ENCODE data around the gene CKS1B.

The CKS1B gene

DNA sequence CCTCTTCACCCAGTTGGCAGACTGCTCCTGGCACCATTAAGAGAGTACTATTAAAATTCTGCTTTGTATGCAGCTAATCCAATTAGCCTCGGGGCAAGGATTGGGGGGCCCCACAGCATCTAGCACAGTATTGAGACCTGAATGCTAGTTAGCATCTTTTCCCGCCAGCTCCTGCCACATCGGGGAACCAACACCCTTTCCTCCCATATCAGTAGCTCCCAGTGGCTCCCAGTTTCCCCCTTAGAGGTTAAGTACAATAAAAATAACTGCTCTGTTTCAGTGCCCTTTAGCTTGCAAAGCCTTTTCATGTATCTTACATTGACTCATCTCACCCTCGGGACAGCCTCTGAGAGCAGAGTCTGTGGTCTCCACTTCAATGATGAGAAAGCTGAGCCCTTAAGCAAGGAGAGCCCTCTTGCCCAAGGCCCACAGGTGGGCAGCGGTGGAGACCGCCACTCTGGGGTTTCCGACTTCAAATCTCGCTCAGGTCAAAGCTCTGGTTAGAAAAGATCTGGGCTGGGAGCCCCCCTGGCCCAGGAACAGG is 33.8 kb upstream of the CKS1B start:
- no peak overlapping the region for H4K8ac ChIP-seq (ENCODE audit: low read length)
- no peak overlapping the region for H3K4me2 ChIP-seq (ENCODE audit: low read length, poor library complexity, severe bottlenecking)
- no peaks in the 10 kb centered on the region for H3K9me3 ChIP-seq (ENCODE audit: control insufficient read depth, low read length)
- H4K91ac ChIP-seq (ENCODE audit: low read length) = no peak overlapping the region
- H2AK5ac ChIP-seq (ENCODE audit: low read length, severe bottlenecking) = no peak overlapping the region
- no peak overlapping the region for H2BK5ac ChIP-seq (ENCODE audit: low read depth, low read length, poor library complexity, severe bottlenecking)
- H3K14ac ChIP-seq (ENCODE audit: low read length in 2 of 2) = no peak overlapping the region
- H2AFZ ChIP-seq (ENCODE audit: low read depth, low read length) = no peak overlapping the region
- no peak for DNase-seq
- peak overlapping the region in 1 of 2 experiments; percentile 14 for H3K4me3 ChIP-seq (ENCODE audit: insufficient read depth in 1 of 2, low read depth in 1 of 2, low read length in 2 of 2)
- peak overlapping the region; percentile 18 for H3K9ac ChIP-seq (ENCODE audit: low read length)
- H3K23ac ChIP-seq (ENCODE audit: low read length in 2 of 2) = no peak overlapping the region
- peaks cover 12 to 25% of the 10 kb centered on the region in 2 experiments for H3K36me3 ChIP-seq (ENCODE audit: control insufficient read depth in 1 of 2, insufficient read depth in 2 of 2, low read depth in 1 of 2, low read length in 2 of 2)
- H2BK15ac ChIP-seq (ENCODE audit: low read depth, poor library complexity, severe bottlenecking) = no peak overlapping the region
- H2BK120ac ChIP-seq (ENCODE audit: low read depth, low read length) = no peak overlapping the region
- no peak overlapping the region for H3K27ac ChIP-seq (ENCODE audit: low read length, poor library complexity, severe bottlenecking)
- H3K4me1 ChIP-seq (ENCODE audit: control insufficient read depth, insufficient read depth, low read depth, low read length) = peaks cover 24% of the 10 kb centered on the region
- peaks cover 6% of the 10 kb centered on the region for H3K79me1 ChIP-seq (replicated peaks; ENCODE audit: low read length, poor library complexity, severe bottlenecking)
- WGBS = 76% methylated on average over 8 of the region's 8 CpGs
- H3K4ac ChIP-seq (ENCODE audit: low read depth in 1 of 2, low read length in 2 of 2) = no peak overlapping the region
- no peak overlapping the region for H2BK12ac ChIP-seq (ENCODE audit: low read length in 2 of 2)
- H3K18ac ChIP-seq (ENCODE audit: low read depth in 1 of 2, low read length in 2 of 2) = no peak overlapping the region
- no peaks in the 10 kb centered on the region for H3K27me3 ChIP-seq (ENCODE audit: control insufficient read depth in 1 of 2, insufficient read depth in 1 of 2, low read length in 2 of 2)

DNA sequence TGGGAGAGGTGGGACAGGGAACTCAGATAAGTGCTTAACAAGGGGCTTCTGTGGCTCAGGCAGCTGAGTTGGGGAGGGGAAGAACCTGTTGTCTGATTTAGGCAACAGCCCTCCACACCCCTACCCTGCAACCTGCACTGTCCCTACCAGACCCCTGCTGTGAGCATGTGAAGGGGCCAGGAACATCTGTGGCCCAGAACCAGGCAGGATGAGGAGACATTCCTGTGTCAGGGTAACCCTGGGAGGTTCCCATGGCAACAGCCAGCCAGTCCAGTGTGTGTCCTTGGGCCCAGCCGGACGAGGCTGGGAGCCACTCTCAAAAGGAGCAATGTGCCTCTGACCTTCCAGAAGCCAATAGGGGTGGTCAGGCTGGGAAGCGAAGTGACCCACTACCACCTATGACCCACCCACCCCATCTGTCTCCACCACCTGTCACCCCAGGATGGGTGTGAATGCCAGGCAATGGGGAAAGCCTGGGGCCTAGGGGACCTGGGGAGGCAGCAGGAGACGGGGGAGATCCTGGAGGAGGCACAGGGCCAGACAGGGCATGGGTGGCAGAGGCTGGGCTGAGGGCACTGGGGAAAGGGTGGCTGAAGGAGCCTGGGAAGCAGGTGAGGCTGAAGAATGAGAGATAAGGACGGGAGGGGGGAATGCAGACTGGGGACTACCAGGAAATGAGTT is 33.0 kb upstream of the CKS1B start:
- Histone ChIP-seq H3K36me3 (ENCODE audit: control insufficient read depth in 1 of 2, insufficient read depth in 2 of 2, low read depth in 1 of 2, low read length in 2 of 2) (peaks cover 12 to 33% of the 10 kb centered on the region in 2 experiments), H3K4me3 (ENCODE audit: insufficient read depth in 1 of 2, low read depth in 1 of 2, low read length in 2 of 2) (no peak overlapping the region), H4K8ac (ENCODE audit: low read length) (no peak overlapping the region), H2BK5ac (ENCODE audit: low read depth, low read length, poor library complexity, severe bottlenecking) (no peak overlapping the region), H2BK12ac (ENCODE audit: low read length in 2 of 2) (no peak overlapping the region), H3K9ac (ENCODE audit: low read length) (peak overlapping the region; percentile 35), H3K4ac (ENCODE audit: low read depth in 1 of 2, low read length in 2 of 2) (no peak overlapping the region), H3K14ac (ENCODE audit: low read length in 2 of 2) (peak overlapping the region in 1 of 2 experiments; percentile 57), H3K4me2 (ENCODE audit: low read length, poor library complexity, severe bottlenecking) (no peak overlapping the region), H2AK5ac (ENCODE audit: low read length, severe bottlenecking) (no peak overlapping the region), H4K91ac (ENCODE audit: low read length) (no peak overlapping the region), H3K4me1 (ENCODE audit: control insufficient read depth, insufficient read depth, low read depth, low read length) (peaks cover 18% of the 10 kb centered on the region), H3K79me1 (replicated peaks; ENCODE audit: low read length, poor library complexity, severe bottlenecking) (no peaks in the 10 kb centered on the region), H3K9me3 (ENCODE audit: control insufficient read depth, low read length) (no peaks in the 10 kb centered on the region), H2BK15ac (ENCODE audit: low read depth, poor library complexity, severe bottlenecking) (no peak overlapping the region), H3K18ac (ENCODE audit: low read depth in 1 of 2, low read length in 2 of 2) (no peak overlapping the region), H3K27me3 (ENCODE audit: control insufficient read depth in 1 of 2, insufficient read depth in 1 of 2, low read length in 2 of 2) (no peaks in the 10 kb centered on the region), H2BK120ac (ENCODE audit: low read depth, low read length) (no peak overlapping the region), H3K27ac (ENCODE audit: low read length, poor library complexity, severe bottlenecking) (no peak overlapping the region), H2AFZ (ENCODE audit: low read depth, low read length) (no peak overlapping the region), H3K23ac (ENCODE audit: low read length in 2 of 2) (no peak overlapping the region)
- WGBS = 63% methylated on average over 3 of the region's 5 CpGs
- peak; percentile 53 for DNase-seq

DNA sequence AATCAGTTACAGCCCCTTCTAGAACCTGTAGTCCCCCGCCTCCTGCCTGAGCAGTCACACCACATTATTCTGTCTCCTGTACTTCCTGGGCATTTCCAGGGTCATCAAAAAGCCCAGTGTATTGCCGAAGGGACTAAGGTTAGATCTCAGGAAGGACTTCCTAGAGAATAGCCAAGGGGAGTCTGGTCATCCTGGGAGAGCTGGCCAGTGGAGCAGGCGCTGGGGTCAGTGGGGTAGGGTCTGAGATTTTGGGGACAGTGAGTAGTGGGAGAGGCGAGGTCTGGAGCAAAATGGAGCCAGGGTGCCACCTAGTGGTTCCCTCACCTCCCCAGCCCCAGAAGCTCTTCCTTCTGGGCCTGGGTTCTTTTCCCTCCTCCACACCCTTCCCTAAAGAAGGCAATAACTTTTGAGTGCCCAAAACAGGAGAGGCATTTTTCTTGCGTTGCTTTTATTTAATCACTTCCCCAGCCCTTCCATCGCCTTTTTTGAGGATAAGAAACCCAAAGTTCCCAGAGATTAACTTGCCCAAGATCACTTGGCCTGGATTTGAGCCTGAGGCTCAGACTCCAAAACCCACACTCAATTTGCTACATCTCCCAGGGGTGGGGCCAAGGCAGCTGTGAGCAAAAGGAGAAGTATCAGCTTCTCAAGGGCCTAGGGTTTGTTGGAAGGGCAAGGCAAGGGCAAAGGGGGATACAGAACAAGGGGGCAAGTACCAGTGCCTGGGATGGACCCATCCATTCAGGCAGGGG is 30.7 kb upstream of the CKS1B start:
- Histone ChIP-seq H2AFZ (ENCODE audit: low read depth, low read length) (no peak overlapping the region), H4K91ac (ENCODE audit: low read length) (peak overlapping the region; percentile 35), H4K8ac (ENCODE audit: low read length) (no peak overlapping the region), H2BK12ac (ENCODE audit: low read length in 2 of 2) (peak overlapping the region in 1 of 2 experiments; percentile 85), H3K4ac (ENCODE audit: low read depth in 1 of 2, low read length in 2 of 2) (no peak overlapping the region), H3K36me3 (ENCODE audit: control insufficient read depth in 1 of 2, insufficient read depth in 2 of 2, low read depth in 1 of 2, low read length in 2 of 2) (peaks cover 20 to 53% of the 10 kb centered on the region in 2 experiments), H3K4me1 (ENCODE audit: control insufficient read depth, insufficient read depth, low read depth, low read length) (peaks cover 18% of the 10 kb centered on the region), H2BK15ac (ENCODE audit: low read depth, poor library complexity, severe bottlenecking) (no peak overlapping the region), H3K4me2 (ENCODE audit: low read length, poor library complexity, severe bottlenecking) (no peak overlapping the region), H3K27ac (ENCODE audit: low read length, poor library complexity, severe bottlenecking) (no peak overlapping the region), H3K9ac (ENCODE audit: low read length) (peak overlapping the region; percentile 38), H3K18ac (ENCODE audit: low read depth in 1 of 2, low read length in 2 of 2) (peak overlapping the region in 1 of 2 experiments; percentile 24), H3K4me3 (ENCODE audit: insufficient read depth in 1 of 2, low read depth in 1 of 2, low read length in 2 of 2) (no peak overlapping the region), H3K9me3 (ENCODE audit: control insufficient read depth, low read length) (no peaks in the 10 kb centered on the region), H2AK5ac (ENCODE audit: low read length, severe bottlenecking) (peak overlapping the region; percentile 32), H2BK120ac (ENCODE audit: low read depth, low read length) (no peak overlapping the region), H3K14ac (ENCODE audit: low read length in 2 of 2) (no peak overlapping the region), H3K79me1 (replicated peaks; ENCODE audit: low read length, poor library complexity, severe bottlenecking) (peaks cover 3% of the 10 kb centered on the region), H3K23ac (ENCODE audit: low read length in 2 of 2) (no peak overlapping the region), H2BK5ac (ENCODE audit: low read depth, low read length, poor library complexity, severe bottlenecking) (no peak overlapping the region), H3K27me3 (ENCODE audit: control insufficient read depth in 1 of 2, insufficient read depth in 1 of 2, low read length in 2 of 2) (no peaks in the 10 kb centered on the region)
- peak; percentile 51 for DNase-seq
- 28% methylated on average over 5 of the region's 6 CpGs for WGBS
